NT2/D1 (cell line): ENCODE results near the gene ADAMTS12.

ENCODE experiments used
- DNase-seq: peaks from one replicate; pipeline ENCODE4 v3.0.0-alpha.2; 2011; ENCODE audit warnings: low read depth, low spot score
- H3K27me3 ChIP-seq: 2 replicates; pipeline ENCODE4 v1.6.0; 2011; ENCODE audit warnings: mild to moderate bottlenecking; ENCODE audit not compliant: insufficient read length, insufficient read depth
- H3K36me3 ChIP-seq: 2 replicates; pipeline ENCODE4 v1.6.1; 2011; ENCODE audit warnings: mild to moderate bottlenecking, low read length, mixed read lengths; ENCODE audit not compliant: insufficient read depth, insufficient read length
- H3K4me1 ChIP-seq: 2 replicates; pipeline ENCODE4 v1.5.1; 2011; ENCODE audit not compliant: insufficient read depth, insufficient read length
- H3K4me3 ChIP-seq: 2 replicates; pipeline ENCODE4 v1.5.1; 2011; ENCODE audit warnings: low read depth; ENCODE audit not compliant: insufficient read length
- H3K9ac ChIP-seq: 2 replicates; pipeline ENCODE4 v1.6.0; 2011; ENCODE audit warnings: low read depth; ENCODE audit not compliant: insufficient read length
- H3K9me3 ChIP-seq: 2 replicates; pipeline ENCODE4 v1.5.1; 2011; ENCODE audit warnings: mild to moderate bottlenecking, low read length; ENCODE audit not compliant: insufficient read depth
- SUZ12 ChIP-seq: IDR thresholded peaks from 2 replicates; pipeline ENCODE4 v1.6.1; 2011; ENCODE audit not compliant: insufficient read length, insufficient read depth; ENCODE audit errors: extremely low read depth
- YY1 ChIP-seq: IDR thresholded peaks from 2 replicates; pipeline ENCODE4 v1.6.1; 2011; ENCODE audit not compliant: insufficient read length, insufficient read depth
- ZNF274 ChIP-seq: IDR thresholded peaks from 2 replicates; pipeline ENCODE4 v1.6.1; 2011; ENCODE audit warnings: mild to moderate bottlenecking, low read depth, low read length

The ADAMTS12 gene

GRCh38 chr5:33594006-33594405 is 297.8 kb downstream of the ADAMTS12 start:
- H3K4me3 ChIP-seq, result no peak overlapping the region
- TF ChIP-seq ZNF274 (no peak), SUZ12 (no peak), YY1 (no peak)
- H3K27me3 ChIP-seq, result no peaks in the 10 kb centered on the region
- H3K9ac ChIP-seq, result no peak overlapping the region
- no peaks in the 10 kb centered on the region for H3K9me3 ChIP-seq
- DNase-seq, result no peak
- no peaks in the 10 kb centered on the region for H3K36me3 ChIP-seq
- H3K4me1 ChIP-seq, result no peaks in the 10 kb centered on the region

GRCh38 chr5:33592245-33592644 is 299.5 kb downstream of the ADAMTS12 start:
- Histone ChIP-seq H3K4me1 (no peaks in the 10 kb centered on the region), H3K4me3 (no peak overlapping the region), H3K27me3 (no peaks in the 10 kb centered on the region), H3K9me3 (no peaks in the 10 kb centered on the region), H3K36me3 (peaks cover 3% of the 10 kb centered on the region), H3K9ac (no peak overlapping the region)
- no peak for DNase-seq
- no peak for TF ChIP-seq ZNF274
- no peak for TF ChIP-seq SUZ12
- TF ChIP-seq YY1, result no peak

- no peak overlapping the region for H3K4me3 ChIP-seq
- H3K4me1 ChIP-seq, result no peaks in the 10 kb centered on the region
- H3K27me3 ChIP-seq, result no peaks in the 10 kb centered on the region
- H3K9me3 ChIP-seq, result no peaks in the 10 kb centered on the region
- peak; percentile 18 for DNase-seq
- peaks cover 10% of the 10 kb centered on the region for H3K36me3 ChIP-seq
- H3K9ac ChIP-seq, result no peak overlapping the region
- TF ChIP-seq YY1, result no peak
Measured at GRCh38 chr5:33588654-33589372, 303.0 kb downstream of the ADAMTS12 start.

DNA sequence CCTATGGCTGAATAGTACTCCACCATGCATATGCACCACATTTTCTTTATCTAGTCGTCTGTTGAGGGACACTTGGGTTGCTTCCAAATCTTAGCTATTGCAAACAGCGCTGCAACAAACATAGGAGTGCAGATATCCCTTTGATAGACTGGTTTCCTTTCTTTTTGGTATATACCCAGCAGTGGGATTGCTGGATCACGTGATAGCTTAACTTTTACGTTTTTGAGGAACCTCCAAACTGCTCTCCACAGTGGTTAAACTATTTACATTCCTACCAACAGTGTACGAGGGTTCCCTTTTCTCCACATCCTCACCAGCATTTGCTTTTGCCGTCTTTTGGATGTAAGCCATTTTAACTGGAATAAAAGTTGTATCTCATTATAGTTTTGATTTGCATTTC is 308.5 kb downstream of the ADAMTS12 start:
- TF ChIP-seq YY1 (no peak), SUZ12 (no peak), ZNF274 (no peak)
- DNase-seq, result no peak

DNA sequence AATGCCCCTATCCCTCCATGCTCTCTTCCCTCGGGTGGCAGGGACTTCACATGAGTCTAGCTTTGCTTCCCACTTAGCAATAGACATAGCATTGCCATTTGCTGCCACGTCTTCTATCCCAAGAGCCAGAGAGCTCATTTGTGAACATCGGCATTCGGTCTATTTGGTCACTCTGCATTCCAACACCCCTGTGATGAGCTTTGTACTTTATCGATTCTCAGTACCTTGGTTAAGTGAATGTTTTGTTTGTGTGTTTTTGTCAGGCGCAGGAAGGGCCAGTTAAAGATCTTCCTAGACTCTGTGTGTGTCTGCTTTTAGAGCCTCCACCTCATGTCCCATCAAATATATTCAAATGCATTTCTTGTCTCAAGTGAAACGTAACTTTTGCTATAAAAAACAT is 309.4 kb downstream of the ADAMTS12 start:
- Histone ChIP-seq H3K9me3 (no peaks in the 10 kb centered on the region; the same call in 1 of the 2 replicates), H3K4me1 (no peaks in the 10 kb centered on the region), H3K27me3 (no peaks in the 10 kb centered on the region), H3K9ac (no peak overlapping the region), H3K36me3 (peaks cover 11% of the 10 kb centered on the region), H3K4me3 (no peak overlapping the region)
- TF ChIP-seq YY1 (no peak), SUZ12 (no peak), ZNF274 (no peak)
- DNase-seq, result no peak

More for the DNA sequence above, 308.5 kb downstream of the ADAMTS12 start:
- peaks cover 13% of the 10 kb centered on the region for H3K36me3 ChIP-seq
- H3K4me3 ChIP-seq, result no peak overlapping the region
- no peaks in the 10 kb centered on the region; the same call in 1 of the 2 replicates for H3K9me3 ChIP-seq
- no peak overlapping the region for H3K9ac ChIP-seq
- no peaks in the 10 kb centered on the region for H3K27me3 ChIP-seq
- no peaks in the 10 kb centered on the region for H3K4me1 ChIP-seq

DNA sequence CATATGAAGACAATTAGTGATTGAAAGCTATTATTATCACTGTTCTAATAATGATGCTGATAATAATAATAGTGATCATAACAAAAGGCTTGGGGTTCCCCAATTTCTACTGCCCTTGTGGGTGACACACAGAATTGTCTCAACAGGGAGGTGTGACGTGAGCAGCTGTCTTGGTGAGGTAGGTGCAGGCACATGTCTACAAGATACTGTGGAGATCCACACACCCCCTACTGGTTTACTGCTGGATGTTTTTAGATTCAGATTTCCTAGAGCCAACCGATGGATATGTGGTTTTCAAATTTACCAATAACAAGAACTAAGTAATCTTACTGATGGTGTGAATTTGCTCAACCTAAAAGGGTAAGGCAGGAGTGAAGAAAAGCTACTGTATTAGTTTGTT is 312.0 kb downstream of the ADAMTS12 start:
- no peak overlapping the region for H3K4me3 ChIP-seq
- no peaks in the 10 kb centered on the region; the same call in 1 of the 2 replicates for H3K9me3 ChIP-seq
- H3K27me3 ChIP-seq, result no peaks in the 10 kb centered on the region
- TF ChIP-seq ZNF274 (no peak), YY1 (no peak), SUZ12 (no peak)
- H3K36me3 ChIP-seq, result peaks cover 12% of the 10 kb centered on the region
- no peaks in the 10 kb centered on the region for H3K4me1 ChIP-seq
- no peak overlapping the region for H3K9ac ChIP-seq
- DNase-seq, result no peak

DNA sequence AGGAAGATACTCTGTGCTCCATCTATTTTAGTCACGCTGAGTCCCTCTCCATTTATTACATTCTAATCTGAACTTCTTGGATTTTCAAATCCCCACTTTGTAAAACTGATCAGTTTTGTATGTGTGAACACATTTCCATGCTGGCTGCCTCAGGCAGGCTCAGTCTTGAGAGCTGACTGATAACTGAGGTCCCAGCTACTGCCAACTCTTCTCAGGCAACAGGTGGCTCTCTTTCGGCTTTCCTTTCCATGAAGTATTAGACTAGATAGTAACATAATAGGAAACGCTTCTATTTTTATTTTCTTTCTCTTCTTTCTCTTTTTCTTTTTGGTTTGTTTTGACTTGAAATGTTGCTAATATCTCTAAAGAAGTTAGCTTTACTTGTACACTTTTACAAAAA is 312.6 kb downstream of the ADAMTS12 start:
- Histone ChIP-seq H3K4me3 (no peak overlapping the region), H3K27me3 (no peaks in the 10 kb centered on the region), H3K9ac (no peak overlapping the region), H3K36me3 (peaks cover 12% of the 10 kb centered on the region), H3K9me3 (no peaks in the 10 kb centered on the region; the same call in 1 of the 2 replicates), H3K4me1 (no peaks in the 10 kb centered on the region)
- no peak for DNase-seq
- TF ChIP-seq SUZ12, result no peak
- no peak for TF ChIP-seq YY1
- no peak for TF ChIP-seq ZNF274
